Endodermal cell (in vitro differentiated cells): Measurements from ENCODE around the gene HHAT. TPM values are rescaled to one million over a fixed set of nuclear protein-coding genes. Genes with fewer than 3 reads are reported as not detected.
"Not testable (repeated sequence)": the region's sequence is repeated elsewhere in the genome, so short reads cannot be mapped to it uniquely, and the experiment has no call there.

Source experiments
- DNase-seq: peaks from one replicate; pipeline ENCODE4 v3.0.0-alpha.2; 2017
- H3K27ac ChIP-seq: 2 replicates; pipeline ENCODE4 v1.5.1; 2013; ENCODE audit warnings: mild to moderate bottlenecking, low read depth, low read length, moderate library complexity
- H3K27me3 ChIP-seq: 2 replicates; pipeline ENCODE4 v1.6.1; 2013; ENCODE audit warnings: mild to moderate bottlenecking, low read length, moderate library complexity; ENCODE audit not compliant: insufficient read depth, control insufficient read depth, poor library complexity, severe bottlenecking
- H3K36me3 ChIP-seq: 2 replicates; pipeline ENCODE4 v1.7.0; 2013; ENCODE audit warnings: mild to moderate bottlenecking, low read length, moderate library complexity; ENCODE audit not compliant: control insufficient read depth, insufficient read depth
- H3K4me1 ChIP-seq: one replicate; pipeline ENCODE4 v1.7.0; 2013; ENCODE audit warnings: low read length; ENCODE audit not compliant: control insufficient read depth, insufficient read depth
- H3K4me3 ChIP-seq: 2 replicates; pipeline ENCODE4 v1.5.1; 2013; ENCODE audit warnings: mild to moderate bottlenecking, low read length, moderate library complexity
- H3K9ac ChIP-seq: 2 replicates; pipeline ENCODE4 v1.6.1; 2013; ENCODE audit warnings: mild to moderate bottlenecking, low read length, moderate library complexity; ENCODE audit not compliant: poor library complexity, severe bottlenecking; ENCODE audit errors: extremely low read depth
- H3K9me3 ChIP-seq: 2 replicates; pipeline ENCODE4 v1.6.1; 2013; ENCODE audit warnings: mild to moderate bottlenecking, low read length, moderate library complexity; ENCODE audit not compliant: control insufficient read depth
- H3K27ac Mint-ChIP-seq: 2 replicates; pipeline ENCODE4 v1.8.0; 2020; ENCODE audit warnings: mixed read lengths
- H3K27me3 Mint-ChIP-seq: 2 replicates; pipeline ENCODE4 v1.8.0; 2021; ENCODE audit warnings: mild to moderate bottlenecking, mixed read lengths; ENCODE audit not compliant: insufficient read depth
- H3K36me3 Mint-ChIP-seq: 2 replicates; pipeline ENCODE4 v1.8.0; 2020; ENCODE audit warnings: low read depth, mixed read lengths
- H3K4me1 Mint-ChIP-seq: 2 replicates; pipeline ENCODE4 v1.8.0; 2020; ENCODE audit warnings: mixed read lengths
- H3K4me3 Mint-ChIP-seq: 2 replicates; pipeline ENCODE4 v1.8.0; 2020; ENCODE audit warnings: mild to moderate bottlenecking, moderate library complexity, mixed read lengths
- H3K9me3 Mint-ChIP-seq: 2 replicates; pipeline ENCODE4 v1.8.0; 2020; ENCODE audit warnings: mild to moderate bottlenecking, mixed read lengths
- CTCF ChIP-seq: fragments of 200-600 bp; sonication (generic); conservative IDR thresholded peaks from 2 replicates; pipeline ENCODE4 v1.5.0; 2021; ENCODE audit warnings: antibody characterized with exemption, mild to moderate bottlenecking
- WGBS, 2 experiments: methylation state at CpG; one replicate each; pipeline versions ENCODE4 v1.1.5 to v1.1.7; 2013; ENCODE audit warnings: missing lambda C conversion rate in 2 of 2, mixed read lengths in 1 of 2; ENCODE audit not compliant: insufficient coverage in 1 of 2, insufficient read length in 1 of 2; 5-methylcytosine and 5-hydroxymethylcytosine counted together
- total RNA-seq, 2 donors: library from RNA; stranded (reverse); fragmentation: NEBNext Ultra II Directional in 1 of 2; extraction: Animal tissue kit (Norgen Biotek cat#: 25700) in 1 of 2; gene quantifications; 2 replicates in 1 of 2; 3 replicates in 1 of 2; pipeline ENCODE4 v1.2.1, GENCODE V29; 2021

Gene HHAT
- total RNA-seq, 2 donors from 2014 or later, result 6.9 to 9.8 TPM

- TF ChIP-seq CTCF, result no peak
- 80 to 100% methylated on average over 1 of the region's 1 CpG for WGBS, 2 experiments
- H3K36me3 ChIP-seq, result no peaks in the 10 kb centered on the region
Observed at GRCh38 chr1:210402560-210402959, 73.9 kb downstream of the HHAT start.

GRCh38 chr1:210405316-210405715, 76.6 kb downstream of the HHAT start:
- WGBS, 2 experiments, result 98 to 100% methylated on average over 4 of the region's 4 CpGs
- H3K36me3 ChIP-seq, result no peaks in the 10 kb centered on the region
- no peak overlapping the region for H3K4me3 ChIP-seq
- no peak for DNase-seq
- no peaks in the 10 kb centered on the region for H3K9me3 ChIP-seq
- H3K9ac ChIP-seq, result no peak overlapping the region
- H3K9me3 Mint-ChIP-seq, result no peaks in the 10 kb centered on the region
- no peak overlapping the region for H3K4me3 Mint-ChIP-seq
- H3K36me3 Mint-ChIP-seq, result no peaks in the 10 kb centered on the region
- no peak overlapping the region for H3K27ac ChIP-seq
- no peak overlapping the region for H3K27ac Mint-ChIP-seq
- H3K4me1 Mint-ChIP-seq, result peaks cover 12% of the 10 kb centered on the region
- H3K4me1 ChIP-seq, result peaks cover 8% of the 10 kb centered on the region
- no peaks in the 10 kb centered on the region for H3K27me3 ChIP-seq
- H3K27me3 Mint-ChIP-seq, result no peaks in the 10 kb centered on the region
- TF ChIP-seq CTCF, result no peak

More at GRCh38 chr1:210402560-210402959, 73.9 kb downstream of the HHAT start:
- H3K27me3 ChIP-seq, result no peaks in the 10 kb centered on the region
- H3K9me3 ChIP-seq, result no peaks in the 10 kb centered on the region
- no peak overlapping the region for H3K9ac ChIP-seq
- Mint-ChIP-seq H3K9me3 (no peaks in the 10 kb centered on the region), H3K36me3 (no peaks in the 10 kb centered on the region), H3K4me1 (peaks cover 11% of the 10 kb centered on the region), H3K27ac (no peak overlapping the region), H3K27me3 (no peaks in the 10 kb centered on the region), H3K4me3 (no peak overlapping the region)
- no peak overlapping the region for H3K27ac ChIP-seq
- DNase-seq, result no peak
- peaks cover 7% of the 10 kb centered on the region for H3K4me1 ChIP-seq
- no peak overlapping the region for H3K4me3 ChIP-seq

- H3K36me3 Mint-ChIP-seq, H3K9me3 ChIP-seq, H3K9ac ChIP-seq, H3K27me3 ChIP-seq, H3K4me3 ChIP-seq, H3K36me3 ChIP-seq, H3K27me3 Mint-ChIP-seq, DNase-seq, H3K9me3 Mint-ChIP-seq, H3K4me1 Mint-ChIP-seq, H3K4me3 Mint-ChIP-seq, H3K27ac ChIP-seq, H3K4me1 ChIP-seq, H3K27ac Mint-ChIP-seq: not testable (repeated sequence)
- WGBS, 2 experiments, result 53 to 77% methylated on average over 2 of the region's 2 CpGs
Observed at GRCh38 chr1:210406341-210406740, 77.6 kb downstream of the HHAT start.

GRCh38 chr1:210407207-210407886, 78.6 kb downstream of the HHAT start:
- peak overlapping the region; percentile 84 for H3K27ac Mint-ChIP-seq
- H3K27ac ChIP-seq, result no peak overlapping the region
- H3K4me1 ChIP-seq, result peaks cover 8% of the 10 kb centered on the region

More at GRCh38 chr1:210407207-210407886, 78.6 kb downstream of the HHAT start:
- peak; percentile 92 for DNase-seq
- Histone ChIP-seq H3K4me3 (no peak overlapping the region), H3K9me3 (peaks cover 8% of the 10 kb centered on the region), H3K27me3 (no peaks in the 10 kb centered on the region), H3K36me3 (no peaks in the 10 kb centered on the region), H3K9ac (no peak overlapping the region)
- TF ChIP-seq CTCF, result peak; percentile 97
- Mint-ChIP-seq H3K4me1 (peaks cover 9% of the 10 kb centered on the region), H3K27me3 (no peaks in the 10 kb centered on the region), H3K4me3 (no peak overlapping the region), H3K9me3 (peaks cover 1% of the 10 kb centered on the region), H3K36me3 (peaks cover 4% of the 10 kb centered on the region)
- 24 to 38% methylated on average over 5 to 9 of the region's 9 CpGs for WGBS, 2 experiments
